Central memory CD4-positive, alpha-beta T cell (primary cell): ENCODE data around the gene RANBP3.
"Not testable (repeated sequence)": the region's sequence is repeated elsewhere in the genome, so short reads cannot be mapped to it uniquely, and the experiment has no call there.

Source experiments
- DNase-seq: peaks from one replicate; pipeline ENCODE4 v3.0.0; 2022

Gene RANBP3

DNA sequence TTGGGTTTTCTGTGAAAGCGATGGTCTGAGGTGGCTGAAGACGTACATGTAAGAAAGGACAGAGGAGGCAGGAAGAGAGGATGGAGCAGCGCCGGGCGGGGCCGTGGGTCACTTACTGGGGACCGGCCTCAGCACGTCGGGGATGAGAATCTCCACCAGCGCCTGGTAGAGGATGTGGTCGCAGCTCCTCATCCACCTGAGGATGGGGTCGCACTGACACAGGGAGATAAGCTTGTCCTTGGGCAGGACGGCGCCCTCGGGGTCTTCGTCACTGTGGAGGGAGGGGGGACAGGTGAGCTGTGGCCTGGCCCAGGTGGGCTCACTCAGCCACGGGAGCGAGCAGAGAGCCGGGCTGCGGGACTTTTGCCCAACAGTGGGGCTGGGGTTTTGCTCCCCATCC is 29.0 kb upstream of the RANBP3 start:
- DNase-seq = no peak

DNA sequence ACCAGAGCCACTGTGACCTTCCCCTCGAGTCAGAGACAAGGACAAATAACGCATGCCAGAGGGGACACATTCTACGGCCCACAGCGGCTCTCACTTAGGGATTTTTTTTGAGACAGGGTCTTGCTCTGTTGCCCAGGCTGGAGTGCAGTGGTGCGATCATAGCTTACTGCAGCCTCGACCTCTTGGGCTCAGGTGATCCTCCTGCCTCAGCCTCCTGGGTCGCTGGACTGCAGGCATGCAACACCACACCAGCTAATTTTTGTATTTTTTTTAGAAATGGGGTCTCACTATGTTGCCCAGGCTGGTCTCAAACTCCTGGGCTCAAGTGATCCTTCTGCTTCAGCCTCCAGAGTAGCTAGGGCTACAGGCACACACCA is 28.1 kb upstream of the RANBP3 start:
- not testable (repeated sequence) for DNase-seq

DNA sequence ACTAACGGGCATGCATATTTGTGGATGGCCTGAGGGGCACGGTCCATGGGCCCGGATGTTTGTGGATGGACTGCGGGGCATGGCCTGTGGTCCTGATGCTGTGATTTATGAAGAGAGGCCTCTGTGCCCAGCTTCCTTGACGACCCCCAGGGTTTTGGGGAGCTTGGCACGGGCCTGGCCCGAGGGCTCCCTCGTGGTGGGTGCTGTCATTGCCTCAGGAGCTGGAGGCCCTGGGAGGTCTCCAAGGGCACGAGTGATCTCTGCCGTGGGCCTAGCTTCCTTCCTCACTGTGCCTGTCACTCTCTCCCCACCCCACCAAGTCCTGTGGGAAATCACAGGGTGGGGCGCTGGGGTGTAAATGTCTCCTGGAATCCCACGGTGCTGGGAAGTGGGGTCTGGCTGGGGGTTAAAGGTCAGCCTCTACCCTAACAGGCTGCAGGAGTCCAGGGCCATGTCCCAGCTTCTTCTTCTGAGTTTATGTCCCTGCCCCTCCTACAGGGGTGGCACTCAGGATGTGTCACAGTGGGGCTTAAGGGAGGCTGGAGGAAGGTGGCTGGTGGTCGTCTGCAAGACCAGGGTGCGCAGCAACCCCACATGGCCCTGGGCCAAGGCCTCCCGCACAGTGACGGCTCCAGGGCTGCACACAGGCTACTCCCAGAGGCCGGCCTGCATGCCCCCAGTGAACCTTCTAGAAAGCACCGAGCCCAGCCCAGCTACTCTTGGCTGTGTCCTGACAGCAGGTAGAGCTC is 27.6 kb upstream of the RANBP3 start:
- no peak for DNase-seq

DNA sequence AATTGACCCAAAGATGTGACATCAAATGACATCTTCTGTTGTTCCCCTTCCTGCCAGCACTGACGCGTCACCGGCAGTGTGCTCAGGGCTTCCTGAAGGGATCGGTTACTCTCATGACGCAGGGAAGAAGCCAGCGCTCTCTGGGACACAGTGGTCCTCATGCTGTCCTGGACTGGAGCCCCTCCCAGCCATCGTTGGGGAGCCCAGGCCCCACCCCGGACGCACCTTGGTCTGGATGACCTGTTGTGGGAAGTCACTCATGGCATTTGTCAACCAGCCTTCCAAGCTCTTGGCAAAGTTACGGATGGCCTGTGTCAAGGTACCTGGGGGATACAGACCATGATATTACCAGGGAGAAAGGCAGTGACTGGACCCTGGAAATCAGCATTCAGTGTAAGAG is 26.0 kb upstream of the RANBP3 start:
- DNase-seq = no peak

DNA sequence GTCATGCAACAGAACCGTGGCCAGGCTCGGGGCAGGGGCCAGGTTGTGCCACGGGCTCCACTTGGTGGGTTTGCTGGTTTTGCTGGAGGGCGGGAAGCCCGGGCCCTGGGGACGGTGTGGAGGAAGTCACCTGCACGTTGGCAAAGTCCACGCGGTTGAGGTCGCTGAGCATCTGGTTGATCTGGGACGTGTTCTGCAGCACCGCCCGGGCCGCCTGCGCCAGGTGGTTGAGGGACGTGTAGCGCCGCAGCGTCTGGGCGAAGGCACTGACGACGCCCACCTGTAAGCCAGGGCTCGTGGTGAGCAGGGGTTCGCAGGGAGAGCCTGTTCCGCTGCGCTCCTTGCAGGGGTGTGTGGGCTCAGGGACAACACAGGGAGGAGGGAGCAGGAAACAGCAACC is 24.7 kb upstream of the RANBP3 start:
- no peak for DNase-seq

DNA sequence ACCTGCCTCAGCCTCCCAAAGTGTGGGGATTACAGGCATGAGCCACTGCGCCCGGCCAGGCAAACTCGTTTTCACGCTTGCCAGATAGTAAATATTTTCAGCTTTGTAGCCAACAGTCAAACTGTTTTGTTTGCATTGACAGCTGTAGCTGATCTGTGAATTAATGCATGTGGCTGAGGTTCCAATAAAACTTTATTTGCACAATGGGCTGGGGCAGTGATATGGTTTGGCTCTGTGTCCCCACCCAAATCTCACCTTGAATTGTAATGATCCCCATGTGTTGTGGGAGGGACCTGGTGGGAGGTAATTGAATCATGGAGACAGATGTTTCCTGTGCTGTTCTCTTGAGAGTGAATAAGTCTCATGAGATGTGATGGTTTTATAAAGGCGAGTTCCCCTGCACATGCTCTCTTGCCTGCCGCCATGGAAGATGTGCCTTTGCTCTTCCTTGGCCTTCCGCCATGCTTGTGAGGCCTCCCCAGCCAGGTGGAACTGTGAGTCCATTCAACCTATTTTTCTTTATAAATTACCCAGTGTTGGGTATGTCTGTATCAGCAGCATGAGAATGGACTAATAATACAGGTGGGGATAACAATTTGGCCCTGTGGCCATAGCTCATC is 22.4 kb upstream of the RANBP3 start:
- no peak for DNase-seq

DNA sequence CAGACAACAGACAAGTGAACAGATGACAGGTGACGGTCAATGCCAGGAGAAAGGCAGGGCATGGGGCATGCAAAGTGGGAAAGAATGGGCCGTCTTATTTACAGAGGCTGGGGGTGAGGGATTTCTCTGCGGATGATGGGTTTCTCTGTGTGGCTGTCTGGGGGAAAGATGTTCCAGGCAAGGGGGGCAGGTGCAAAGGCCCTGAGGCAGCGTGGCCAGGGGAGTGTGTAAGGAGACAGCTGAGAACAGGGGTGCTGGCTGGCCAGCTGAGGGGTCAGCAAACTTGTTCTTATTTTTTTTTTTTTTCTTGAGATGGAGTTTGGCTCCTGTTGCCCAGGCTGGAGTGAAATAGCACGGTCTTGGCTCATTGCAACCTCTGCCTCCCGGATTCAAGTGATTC is 21.8 kb upstream of the RANBP3 start:
- no peak for DNase-seq

DNA sequence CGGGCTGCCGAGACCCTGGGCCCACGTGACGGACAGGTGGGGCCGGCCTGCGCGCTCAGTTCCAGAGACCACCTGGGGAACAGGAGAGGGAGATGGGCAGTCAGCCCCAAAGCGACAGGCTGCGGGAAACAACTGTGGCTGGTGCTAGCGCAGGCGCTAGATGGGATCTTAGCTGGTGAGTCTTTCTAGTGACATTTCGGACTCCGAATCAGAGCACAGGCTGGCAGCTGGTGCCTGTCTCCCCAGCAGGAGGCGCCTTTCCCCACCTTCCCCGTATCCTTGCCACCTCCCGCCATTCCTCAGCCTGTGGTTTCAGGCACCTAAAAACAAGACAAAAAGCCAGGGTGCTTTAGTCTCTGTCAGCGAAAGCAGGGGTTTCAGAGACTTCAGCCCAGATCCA is 19.4 kb upstream of the RANBP3 start:
- DNase-seq = no peak

DNA sequence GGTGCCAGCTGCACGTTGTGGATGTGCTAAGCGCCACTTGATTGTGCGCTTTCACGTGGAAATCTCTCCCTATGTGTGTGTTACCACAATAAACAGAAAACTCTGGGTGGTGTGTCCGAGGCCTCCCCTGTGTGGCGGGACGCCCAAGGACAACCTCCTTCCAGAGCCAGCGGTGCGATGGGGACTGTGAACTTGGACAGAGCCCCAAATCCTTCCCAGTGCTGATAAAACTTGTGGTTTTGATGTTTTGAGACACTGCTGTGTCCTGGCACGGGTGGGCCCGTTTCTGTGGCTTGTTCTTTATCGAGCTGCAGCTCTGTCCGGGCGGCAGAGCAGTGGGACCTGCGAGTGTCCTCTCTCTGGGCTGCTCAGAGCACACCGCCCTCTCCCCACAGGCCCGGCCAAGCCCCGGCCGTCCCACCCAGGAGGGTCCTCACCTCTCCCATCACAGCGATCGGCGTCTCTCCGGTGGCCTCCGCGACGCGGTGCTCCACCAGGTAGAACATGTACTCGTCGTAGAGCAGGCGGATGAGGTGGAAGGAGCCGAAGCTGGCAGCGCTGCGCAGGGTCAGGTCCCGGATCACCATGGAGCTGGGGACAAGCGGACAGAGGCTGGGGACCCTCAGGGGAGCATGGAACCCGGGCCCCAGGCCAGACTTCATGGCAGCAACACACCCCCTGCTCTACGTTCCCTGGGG is 18.8 kb upstream of the RANBP3 start:
- DNase-seq = no peak

DNA sequence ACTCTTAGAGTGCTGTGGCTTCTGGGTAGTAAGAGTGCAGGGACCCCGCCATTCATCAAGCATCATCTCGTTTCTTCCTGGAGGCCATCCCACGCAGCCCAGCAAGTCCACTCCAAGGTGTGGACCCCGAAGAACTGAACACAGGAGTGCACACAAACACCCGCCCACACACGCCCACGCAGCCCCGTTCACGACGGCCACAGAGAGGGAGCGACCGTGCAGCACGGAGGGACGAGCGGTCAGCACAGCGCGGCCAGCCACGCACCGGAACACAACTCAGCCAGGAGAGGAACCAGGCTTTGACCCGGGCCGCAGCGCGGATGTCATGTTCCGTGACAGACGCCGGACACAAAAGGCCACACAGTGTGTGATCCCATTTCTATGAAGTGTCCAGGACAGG is 18.2 kb upstream of the RANBP3 start:
- no peak for DNase-seq

DNA sequence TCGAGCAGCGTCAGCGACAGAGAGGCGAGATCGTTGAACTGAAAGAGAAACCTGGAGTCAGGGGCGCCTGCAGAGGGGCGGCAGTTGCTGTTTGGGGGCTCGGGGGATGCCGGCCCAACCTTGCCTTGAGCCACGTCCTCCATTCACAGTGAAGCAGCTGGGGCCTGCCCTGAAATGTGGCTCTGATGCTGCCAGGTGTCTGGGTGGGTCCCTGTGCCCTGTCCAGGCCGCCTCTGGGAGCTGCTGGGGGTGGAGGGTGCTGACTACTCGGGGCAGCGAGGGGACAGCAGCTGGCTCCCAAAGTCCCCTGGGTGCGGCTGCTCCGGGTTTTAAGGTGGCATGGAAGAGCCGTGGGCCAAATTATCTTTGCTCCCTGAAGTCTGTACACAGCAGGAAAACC is 17.7 kb upstream of the RANBP3 start:
- no peak for DNase-seq

DNA sequence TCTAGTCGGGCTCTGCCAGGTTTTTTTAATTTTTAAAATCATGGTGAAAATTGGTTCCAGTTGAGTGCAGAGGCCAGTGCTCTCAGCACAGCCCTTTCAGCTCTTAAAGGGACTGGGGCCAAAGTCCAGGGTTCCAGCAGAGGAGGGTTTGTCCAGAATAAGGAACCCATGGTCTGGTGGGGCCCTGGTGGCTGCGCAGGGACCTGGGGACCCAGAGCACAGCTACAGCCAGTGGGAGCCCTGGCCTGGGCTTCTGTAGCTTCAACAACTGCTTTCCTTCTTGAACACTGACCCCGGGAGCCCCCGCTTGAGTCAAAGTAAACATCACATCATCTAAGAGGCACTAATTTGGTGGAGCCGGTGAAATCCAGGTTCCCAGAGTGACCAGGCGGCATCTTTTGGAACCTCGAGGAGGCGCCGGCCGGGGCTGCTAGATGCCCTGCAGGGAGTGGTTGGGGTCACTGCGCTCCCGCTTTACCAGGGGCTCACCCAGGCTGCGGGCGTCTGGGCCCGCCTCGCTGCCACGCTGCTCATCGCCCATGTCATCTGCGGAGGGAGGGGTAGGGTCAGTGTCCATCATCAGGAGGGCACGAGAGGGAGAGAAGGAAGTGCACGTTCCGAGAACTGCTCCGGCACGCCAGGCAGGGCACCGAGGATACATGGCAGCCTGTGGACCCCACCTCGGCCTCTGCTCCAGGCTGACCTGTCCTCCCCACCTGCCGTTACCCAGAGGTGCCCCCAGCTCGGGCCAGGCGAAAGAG is 16.6 kb upstream of the RANBP3 start:
- DNase-seq = no peak

DNA sequence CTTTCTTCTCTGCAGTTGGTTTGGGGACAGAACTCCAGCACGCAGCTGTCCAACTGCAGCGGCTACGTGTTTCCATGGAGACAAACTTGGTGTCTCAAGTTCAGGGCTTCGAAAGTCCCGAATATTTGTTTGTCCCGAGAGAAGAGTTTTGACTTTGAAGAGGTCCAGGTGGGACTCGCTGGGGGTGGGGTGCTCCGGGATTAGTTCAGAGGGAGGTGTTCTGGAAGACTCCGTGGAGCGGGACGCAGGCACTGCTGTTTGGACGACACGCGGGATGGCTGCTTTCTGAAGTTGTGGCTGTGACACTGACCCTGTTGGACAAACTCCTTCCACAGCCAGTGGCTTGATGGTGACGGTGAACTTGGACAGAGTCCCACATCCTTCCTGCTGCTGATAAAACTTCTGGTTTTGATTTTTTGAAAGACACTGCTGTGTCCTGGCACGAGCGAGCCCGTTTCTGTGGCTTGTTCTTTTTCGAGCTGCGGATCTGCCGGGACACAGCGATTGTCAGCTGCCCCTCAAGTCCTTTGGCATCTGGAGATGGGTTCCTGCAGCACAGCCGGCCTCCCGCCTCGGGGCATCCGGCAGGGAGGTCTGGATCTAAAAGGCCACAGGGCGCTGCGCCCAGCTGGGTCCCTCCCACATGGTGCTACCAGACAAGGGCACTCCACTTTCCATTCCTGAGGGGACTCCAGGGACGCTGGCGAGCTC is 15.9 kb upstream of the RANBP3 start:
- no peak for DNase-seq

DNA sequence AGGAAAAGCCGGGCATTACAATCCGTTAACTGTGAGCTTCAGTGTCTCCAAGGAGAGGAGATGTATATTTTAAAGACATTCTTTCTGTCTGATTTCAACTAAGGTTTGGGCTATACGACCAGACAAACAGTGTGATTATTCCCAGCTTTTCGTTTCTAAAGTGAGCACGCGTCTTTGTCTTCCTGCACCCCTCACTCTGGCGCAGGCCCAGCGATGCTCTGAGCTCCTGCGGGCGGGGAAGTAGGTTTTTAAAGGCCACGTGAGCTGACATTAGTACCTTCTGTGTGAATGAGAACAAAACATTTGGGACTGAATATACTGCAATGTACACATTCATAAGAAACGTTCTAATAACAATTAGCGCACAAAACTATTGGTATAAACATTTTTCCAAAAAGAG is 15.3 kb upstream of the RANBP3 start:
- DNase-seq = no peak

DNA sequence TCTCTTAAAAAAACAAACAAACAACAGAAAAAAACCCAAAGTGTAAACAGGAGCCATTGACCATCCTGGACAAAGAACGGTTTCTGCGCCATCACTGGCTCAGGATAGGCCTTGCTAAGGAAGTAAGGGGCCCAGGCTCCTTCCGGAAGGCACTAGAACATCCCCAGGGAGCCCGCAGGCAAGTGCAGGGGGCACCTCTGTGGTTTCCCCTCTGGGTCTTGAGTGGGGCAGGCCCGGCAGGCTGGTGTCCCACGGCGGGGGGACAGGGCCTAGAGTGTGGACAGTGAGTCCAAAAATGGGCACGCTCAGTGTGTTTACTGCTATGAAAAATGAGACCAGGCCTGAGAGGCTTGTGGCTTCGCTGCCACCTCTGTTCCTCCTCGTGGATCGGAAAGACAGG is 14.8 kb upstream of the RANBP3 start:
- no peak for DNase-seq

DNA sequence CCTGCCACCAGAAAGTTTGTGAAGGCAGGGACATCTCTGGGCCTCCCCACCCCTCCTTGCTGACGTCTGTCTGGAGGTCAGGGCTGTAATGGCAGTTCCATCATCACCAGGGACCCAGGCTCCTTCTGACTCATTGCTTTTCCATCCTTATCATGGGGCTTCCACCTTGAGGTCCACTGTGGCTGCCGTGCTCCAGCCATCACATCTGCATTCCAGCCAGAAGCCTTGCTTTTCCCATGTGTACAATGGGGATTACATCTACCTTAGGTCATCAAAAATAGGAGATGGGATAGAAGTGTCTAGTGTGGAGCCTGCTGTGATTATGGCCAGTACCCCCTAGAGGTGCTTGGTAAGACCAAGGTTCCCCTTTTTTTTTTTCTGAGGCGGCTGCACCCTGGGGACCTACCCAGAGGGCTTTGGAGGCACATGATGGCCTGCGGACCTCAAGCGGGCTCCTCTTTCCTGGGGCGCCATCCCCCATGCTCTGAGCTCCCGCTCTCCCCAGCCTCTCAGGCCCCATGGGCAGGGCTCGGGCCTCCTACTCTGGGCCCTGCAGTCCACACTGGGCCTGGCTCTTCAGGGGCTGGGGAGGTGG is 13.4 kb upstream of the RANBP3 start:
- DNase-seq = no peak

DNA sequence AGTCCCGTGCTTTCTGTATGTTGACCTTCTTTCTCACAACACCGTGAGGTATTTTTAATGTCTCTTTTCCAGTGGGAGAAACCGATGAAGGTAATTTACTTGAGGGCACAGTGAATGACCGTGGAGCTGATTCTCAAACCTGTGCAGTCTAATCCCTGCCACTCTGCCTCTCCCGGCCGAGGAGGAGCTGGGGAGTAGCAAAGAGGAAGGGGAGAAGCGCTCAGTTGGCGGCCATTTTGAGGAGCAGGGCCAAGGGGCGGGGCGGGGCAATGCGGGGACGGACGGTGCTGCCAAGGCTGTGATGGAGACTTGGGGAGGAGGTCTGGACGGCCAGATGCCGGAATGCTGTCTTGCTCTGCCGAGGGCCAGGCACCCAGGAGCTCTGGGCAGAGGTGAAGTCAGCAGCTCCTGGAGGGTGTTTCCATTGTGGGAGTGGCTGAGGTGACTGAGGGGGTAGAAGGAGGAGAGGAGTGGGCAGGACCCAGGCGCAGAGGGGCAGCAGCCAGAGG is 12.4 kb upstream of the RANBP3 start:
- no peak for DNase-seq

DNA sequence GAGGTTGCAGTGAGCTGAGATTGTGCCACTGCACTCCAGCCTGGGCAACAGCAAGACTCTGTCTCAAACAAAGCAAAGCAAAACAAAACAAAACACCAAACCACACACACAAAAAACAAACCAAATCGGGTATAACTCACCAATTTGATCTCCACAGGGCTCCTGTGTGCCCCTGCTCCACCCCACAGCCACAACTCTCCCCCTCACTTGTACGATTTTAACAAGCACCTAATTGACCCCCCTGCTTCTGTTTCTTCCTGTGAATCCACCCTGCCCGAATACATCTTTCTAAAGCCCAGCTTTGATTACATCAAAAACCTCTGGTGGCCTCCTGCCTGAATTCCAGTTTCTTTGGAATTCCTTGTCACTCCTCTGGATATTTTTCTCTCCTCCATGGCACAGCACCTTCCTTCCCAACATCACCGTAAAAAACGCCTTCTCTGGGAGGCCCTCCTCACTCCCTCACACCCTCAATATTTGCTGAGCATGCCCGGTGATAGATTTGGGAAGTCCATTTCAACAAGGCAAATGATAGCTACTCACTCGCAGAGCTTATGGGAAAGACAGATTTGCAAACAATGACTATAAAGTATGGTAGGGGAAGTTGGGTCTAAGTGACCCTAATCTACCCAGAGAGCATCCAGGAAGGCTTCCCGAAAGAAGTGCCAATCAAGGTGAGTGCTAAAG is 11.6 kb upstream of the RANBP3 start:
- no peak for DNase-seq

DNA sequence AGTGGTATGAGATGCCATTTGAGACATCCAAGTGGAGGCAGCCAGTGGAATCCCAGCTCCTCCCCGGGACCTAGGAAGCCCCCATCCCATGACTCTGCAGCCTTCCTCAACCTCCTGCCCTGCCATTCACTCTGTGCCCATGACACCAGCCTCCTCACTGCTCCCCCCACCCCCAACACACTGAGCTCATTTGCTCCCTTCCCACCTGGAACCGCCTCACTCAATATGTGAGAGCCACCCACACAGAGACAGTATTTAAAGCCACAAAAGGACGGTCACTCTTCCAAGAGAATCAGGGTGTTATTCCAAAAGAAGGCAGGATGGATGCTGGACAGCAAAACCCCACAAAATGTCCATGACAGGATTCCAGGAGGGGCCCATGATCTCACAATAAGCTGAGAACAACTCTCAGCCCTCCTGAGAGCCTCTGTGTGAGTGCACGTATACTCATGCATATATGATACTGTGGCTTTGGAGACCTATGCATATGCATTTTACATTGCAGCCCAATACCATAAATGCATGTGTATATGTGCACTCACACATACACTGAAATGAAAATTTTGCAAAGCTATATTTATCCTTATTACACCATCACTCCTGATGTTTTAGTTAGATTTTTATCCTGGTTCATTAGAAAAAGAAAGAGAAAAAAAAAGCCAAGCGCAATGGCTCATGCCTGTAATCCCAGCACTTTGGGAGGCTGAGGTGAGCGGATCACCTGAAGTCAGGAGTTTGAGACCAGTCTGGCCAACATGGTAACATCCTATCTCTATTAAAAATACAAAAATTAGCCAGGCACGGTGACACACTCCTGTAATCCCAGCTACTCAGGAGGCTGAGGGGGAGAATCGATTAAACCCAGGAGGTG is 10.8 kb upstream of the RANBP3 start:
- DNase-seq = no peak

DNA sequence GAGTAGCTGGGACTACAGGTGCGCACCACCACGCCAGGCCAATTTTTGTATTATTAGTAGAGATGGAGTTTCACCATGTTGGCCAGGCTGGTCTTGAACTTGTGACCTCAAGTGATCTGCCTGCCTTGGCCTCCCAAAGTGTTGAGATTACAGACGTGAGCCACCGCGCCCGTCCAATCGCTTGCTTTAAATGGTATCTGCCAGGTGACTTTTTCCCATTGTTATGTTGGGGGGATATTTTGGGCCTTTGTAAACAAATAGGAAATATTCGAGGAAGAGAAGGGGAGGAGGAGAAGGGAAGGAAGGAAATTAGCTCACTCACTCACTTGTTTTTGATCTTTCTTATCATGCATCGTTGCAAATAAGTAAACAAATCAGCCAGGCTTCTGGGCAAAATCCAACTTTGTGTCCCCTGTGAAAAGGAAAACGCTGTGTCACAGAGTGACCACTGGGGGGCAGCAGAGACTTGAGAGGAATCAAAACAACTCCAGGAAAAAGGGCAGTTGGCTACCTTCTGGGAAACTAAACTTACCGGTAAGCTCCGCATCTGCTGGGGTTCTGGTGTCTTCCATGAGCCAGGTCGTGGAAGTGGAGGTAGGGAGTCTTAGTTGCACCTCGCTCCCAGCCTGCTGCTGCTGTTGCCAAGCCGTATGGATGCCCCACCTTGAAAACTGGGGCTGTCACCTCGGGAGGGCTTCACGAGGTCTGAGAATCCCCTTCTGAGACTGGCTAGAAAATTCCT is 9.3 kb upstream of the RANBP3 start:
- DNase-seq = peak; percentile 57
